ENCODE measurements around the gene GALE.

GRCh38 chr1:23757812-23758211 lies 42.7 kb downstream of the GALE start:
- TF ChIP-seq POLR2AphosphoS5 (IDR thresholded peaks at IDR 0.05; ENCODE audit: low read depth, low read length) (no peak), POLR2A (IDR thresholded peaks at IDR 0.05; ENCODE audit: low read depth, low read length) (no peak)
